OCI-M2 (cell line): Measurements from ENCODE around the gene PLEKHD1.
"Not testable (repeated sequence)": the region's sequence is repeated elsewhere in the genome, so short reads cannot be mapped to it uniquely, and the experiment has no call there.

Experiments
- DNase-seq: peaks from one replicate; lab custom pipeline; 2025; ENCODE audit not compliant: unreplicated experiment; lab: John Stamatoyannopoulos, UW

PLEKHD1 gene

DNA sequence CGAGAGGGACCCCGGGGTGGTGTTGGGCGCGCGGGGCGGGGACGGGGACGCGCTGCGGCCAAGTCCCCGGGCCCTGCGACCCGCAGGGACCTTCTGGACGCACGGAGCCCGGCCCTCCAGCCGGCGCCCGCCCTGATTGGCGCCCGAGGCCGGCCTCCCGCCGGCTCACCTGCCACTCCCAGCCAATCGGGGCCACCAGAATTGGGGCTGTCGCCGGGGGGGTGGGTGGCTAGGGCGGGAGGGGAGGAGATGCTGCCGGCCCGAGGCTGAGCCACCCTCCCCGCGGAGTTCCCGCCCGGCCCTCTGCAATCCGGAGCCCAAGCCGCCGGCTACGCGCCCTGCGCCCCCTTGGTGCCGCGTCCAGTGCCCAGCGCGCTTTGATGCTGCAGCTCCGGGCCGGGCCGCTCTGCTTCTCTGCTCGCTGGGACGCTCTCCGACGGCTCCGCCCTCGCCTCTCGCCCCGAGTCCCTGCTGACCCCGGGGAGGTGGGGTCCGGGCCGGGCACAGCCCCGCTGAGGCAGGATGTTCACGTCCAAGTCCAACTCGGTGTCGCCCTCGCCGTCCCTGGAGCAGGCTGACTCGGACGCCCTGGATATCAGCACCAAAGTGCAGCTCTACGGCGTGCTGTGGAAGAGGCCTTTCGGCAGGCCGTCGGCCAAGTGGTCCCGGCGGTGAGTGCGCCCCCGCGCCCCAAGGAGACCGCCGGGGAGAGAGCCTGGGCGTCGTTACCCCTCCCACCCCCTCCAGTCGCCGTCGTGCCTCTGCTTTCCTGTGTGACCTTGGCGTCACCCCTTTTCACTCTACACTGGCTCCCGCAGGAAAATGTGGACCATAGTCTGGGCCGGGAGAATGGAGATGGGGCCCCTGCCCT is at the start of gene PLEKHD1:
PLEKHD1 (plus strand) TSS at position 285 of the 871 bp plus-strand sequence; CDS start at position 523, 238 bp downstream.
- DNase-seq: no peak

- no peak for DNase-seq
Measured at GRCh38 chr14:69439521-69440270, 44.8 kb upstream of the PLEKHD1 start.

- no peak for DNase-seq
Measured at GRCh38 chr14:69441948-69442347, 42.6 kb upstream of the PLEKHD1 start.

DNA sequence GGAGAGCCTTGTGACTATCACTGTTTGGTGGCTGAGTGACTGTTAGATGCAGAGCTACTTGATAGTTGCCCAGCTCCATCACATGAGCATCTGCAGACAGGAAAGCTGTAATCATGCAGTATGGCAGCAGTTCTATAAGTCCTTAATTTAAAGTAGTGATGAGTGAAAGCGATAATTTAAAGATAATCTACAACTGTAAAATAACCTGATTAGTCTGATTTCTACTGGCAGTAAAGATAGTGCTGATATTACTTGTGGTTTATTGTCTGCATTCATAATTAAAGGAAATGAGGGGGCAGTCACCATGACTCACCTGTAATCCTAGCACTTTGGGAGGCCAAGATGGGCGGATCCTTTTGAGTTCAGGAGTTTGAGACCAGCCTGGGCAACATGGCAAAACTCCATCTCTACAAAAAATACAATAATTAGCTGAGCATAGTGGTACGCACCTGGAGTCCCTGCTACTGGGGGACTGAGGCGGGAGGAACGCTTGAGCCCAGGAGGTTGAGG is 41.2 kb upstream of the PLEKHD1 start:
- DNase-seq: no peak

DNA sequence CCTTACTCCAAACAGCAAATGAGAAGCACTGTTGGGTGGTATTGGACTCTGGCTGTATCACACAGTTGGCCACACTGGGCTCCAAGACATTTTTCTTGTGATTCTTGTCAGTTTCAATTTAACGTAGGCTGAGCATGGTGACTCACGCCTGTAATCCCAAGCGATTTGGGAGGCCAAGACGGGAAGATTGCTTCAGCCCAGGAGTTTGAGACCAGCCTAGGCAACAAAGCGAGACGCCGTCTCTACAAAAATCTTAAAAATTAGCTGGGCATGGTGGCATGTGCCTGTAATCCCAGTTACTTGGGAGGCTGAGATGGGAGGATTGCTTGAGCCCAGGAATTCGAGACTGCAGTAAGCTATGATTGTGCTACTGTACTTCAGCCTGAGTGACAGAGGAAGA is 35.3 kb upstream of the PLEKHD1 start:
- DNase-seq: no peak

DNA sequence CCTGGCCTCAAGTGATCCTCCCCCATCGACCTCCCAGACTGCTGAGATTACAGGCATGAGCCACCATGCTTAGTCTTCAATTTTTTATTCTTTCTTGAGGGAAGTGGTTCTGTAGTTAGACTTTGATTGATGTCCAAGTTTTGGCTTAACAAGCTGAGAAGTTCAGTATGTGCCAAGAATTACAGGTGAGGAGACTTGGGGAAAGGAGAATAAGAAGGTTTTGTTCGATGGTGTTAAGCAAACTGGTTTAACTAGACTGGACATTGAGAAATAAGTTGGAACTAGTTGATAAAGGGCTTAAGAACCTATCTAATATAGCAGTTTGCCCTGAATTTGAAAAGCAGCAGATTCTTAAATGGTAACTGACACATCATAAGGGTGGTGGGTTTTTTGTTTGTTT is 32.6 kb upstream of the PLEKHD1 start:
- no peak for DNase-seq

GRCh38 chr14:69458350-69458749 is 26.2 kb upstream of the PLEKHD1 start:
- no peak for DNase-seq

- no peak for DNase-seq
Measured at GRCh38 chr14:69459122-69459521, 25.4 kb upstream of the PLEKHD1 start.

- no peak for DNase-seq
Measured at GRCh38 chr14:69460093-69460701, 24.3 kb upstream of the PLEKHD1 start.

- no peak for DNase-seq
Measured at GRCh38 chr14:69464379-69464778, 20.1 kb upstream of the PLEKHD1 start.

DNA sequence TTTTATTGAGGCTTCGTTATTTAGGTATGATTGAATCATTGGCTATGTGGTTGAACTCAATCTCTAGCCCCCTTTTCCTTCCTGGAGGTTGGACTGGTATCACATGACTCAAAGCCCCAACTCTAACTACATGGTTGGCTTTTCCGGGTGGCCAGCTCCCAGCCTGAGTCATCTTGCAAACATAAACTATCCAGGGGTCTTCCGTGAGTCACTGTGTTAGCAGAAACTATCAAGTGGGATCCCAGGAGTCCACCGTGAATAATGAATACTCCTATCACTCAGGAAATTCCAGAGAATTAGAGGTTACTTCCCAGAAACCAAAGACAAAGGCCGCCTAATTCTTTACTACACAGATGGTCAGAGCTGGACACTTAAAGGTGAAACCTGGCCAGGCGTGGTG is 19.7 kb upstream of the PLEKHD1 start:
- no peak for DNase-seq

GRCh38 chr14:69468949-69469348 is 15.6 kb upstream of the PLEKHD1 start:
- no peak for DNase-seq

GRCh38 chr14:69471436-69471835 is 13.1 kb upstream of the PLEKHD1 start:
- DNase-seq: no peak

- no peak for DNase-seq
Measured at GRCh38 chr14:69471916-69472315, 12.6 kb upstream of the PLEKHD1 start.

DNA sequence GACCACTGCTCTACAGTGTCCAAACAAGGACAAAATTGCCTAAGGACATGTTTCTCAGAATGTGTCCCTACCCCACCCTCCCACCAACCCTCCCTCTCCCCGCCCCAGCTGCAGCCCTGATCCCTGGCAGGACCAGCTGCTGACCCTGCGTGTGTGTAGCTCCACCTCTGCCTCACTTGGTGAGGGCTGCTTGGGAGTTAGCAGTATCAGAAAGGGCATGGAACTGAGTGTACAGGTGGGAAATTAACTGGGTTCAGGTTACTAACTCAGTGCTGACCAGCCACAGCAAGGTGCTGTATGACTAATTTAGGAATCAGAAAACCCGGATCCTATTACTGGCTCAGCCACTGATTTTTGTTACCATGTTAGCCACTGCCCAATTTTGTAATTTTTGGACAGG is 11.3 kb upstream of the PLEKHD1 start:
- no peak for DNase-seq

DNA sequence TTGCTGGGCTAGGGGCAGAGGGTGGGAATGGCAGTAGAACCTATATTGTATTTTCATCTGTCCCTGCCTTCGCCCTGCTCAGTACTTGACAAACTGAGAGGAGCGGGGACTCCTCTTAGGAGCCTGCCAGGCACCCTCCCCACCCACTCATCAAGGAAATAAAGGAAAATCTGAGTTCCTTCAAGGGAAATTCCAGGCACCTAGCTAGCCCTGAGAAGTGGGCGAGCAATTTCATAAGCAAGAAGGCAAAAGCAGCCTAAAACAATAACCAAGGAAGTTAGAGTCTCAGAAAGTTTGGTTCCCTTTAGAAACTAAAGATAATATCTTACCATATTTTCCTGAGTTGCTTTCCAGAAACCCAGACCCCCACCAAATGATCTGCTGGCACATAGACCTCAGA is 10.6 kb upstream of the PLEKHD1 start:
- no peak for DNase-seq

DNA sequence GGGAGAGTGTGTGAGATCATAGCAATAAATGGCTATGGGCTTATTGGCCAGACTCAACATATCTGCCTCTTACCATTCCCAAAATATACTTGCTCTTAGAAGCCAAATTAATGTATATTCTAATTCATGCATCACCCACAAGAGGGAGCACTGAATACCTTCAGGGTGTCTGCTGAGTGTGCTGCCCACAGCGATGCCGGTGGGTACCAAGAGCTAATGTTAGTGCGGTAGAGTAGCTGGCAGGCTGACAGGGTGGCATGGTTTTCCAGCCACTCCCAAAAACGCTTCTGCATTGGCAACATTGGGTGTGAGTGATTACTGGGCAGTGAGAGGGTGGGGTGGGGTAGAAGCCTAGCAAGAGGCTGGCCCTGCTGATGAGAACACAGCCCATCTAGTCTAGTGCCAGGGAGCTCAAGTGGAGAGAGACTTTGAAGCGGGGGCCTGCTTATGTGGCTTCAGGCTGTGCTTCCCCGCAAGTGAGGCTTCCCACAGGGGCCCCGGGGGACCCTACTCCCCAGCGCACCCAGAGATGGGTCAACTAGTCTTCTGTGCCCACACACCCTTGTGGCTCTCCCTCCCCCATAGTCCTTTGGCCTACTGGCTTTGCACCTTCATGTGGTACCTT is 9.2 kb upstream of the PLEKHD1 start:
- DNase-seq: no peak

- not testable (repeated sequence) for DNase-seq
Measured at GRCh38 chr14:69476824-69477450, 7.6 kb upstream of the PLEKHD1 start.

DNA sequence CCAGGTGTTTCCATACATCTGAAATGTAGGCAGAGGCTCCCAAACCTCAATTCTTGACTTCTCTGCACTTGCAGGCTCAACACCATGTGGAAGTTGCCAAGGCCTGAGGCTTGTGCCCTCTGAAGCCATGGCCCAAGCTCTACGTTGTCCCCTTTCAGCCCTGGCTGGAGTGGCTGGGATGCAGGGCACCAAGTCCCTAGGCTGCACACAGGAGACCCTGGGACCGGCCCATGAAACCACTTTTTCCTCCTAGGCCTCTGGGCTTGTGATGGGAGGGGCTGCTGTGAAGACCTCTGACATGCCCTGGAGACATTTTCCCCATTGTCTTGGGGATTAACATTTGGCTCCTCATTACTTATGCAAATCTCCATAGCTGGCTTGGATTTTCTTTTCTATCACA is 6.5 kb upstream of the PLEKHD1 start:
- not testable (repeated sequence) for DNase-seq

DNA sequence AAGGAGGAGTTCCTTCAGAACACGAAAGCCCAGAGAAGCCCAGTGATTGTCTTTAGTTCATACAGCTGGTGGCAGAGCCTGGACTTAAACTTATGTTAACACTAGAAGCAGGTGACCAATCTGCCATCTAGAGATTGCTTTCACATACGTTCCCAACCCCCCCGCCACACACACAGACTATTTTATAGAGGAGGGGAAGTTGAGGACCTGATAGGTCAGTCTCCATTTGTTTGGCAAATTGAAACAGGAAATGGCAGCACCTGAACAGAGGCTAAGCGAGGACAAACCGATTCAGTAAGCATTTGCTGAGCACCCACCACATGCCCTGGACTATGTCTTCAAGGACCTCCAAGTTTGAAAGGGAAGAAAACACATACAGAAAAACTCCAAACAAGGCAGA is 4.8 kb upstream of the PLEKHD1 start:
- no peak for DNase-seq

DNA sequence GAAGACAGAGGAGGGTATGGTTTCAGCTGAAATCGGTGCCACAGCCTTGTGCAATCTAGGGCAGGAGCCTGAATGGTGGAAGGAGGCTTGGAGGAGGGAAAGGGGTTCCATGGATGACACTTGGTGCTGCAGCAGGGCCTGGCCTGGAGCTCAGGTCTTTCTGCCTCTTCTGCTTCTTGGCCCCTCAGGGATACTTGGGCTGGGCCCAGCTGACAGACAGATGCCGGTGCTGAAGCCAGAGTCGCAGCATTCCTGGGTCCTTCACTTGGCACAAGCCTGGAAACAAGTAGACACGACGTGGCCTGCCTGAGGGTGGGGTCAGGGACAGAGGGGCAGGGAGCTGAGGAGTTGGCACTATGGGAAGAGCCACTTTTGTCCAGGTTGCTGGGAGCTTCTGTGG is 4.4 kb upstream of the PLEKHD1 start:
- DNase-seq: no peak
